Breast epithelium (tissue), 4 donors: Measurements from ENCODE around the gene UST. TPM values are rescaled to one million over a fixed set of nuclear protein-coding genes. Genes with fewer than 3 reads are reported as not detected.
"Not testable (repeated sequence)": the region's sequence is repeated elsewhere in the genome, so short reads cannot be mapped to it uniquely, and the experiment has no call there.

Source experiments
- DNase-seq, 2 donors: peaks; one replicate each; pipeline ENCODE4 v3.0.0-alpha.2; 2019; ENCODE audit warnings: low spot score in 2 of 2
- H3K27ac ChIP-seq, 2 donors: fragments of 200-600 bp; sonication (generic) in 1 of 2; one replicate each; pipeline ENCODE4 v1.5.1; 2016 to 2019; ENCODE audit warnings: mild to moderate bottlenecking in 1 of 2
- H3K27me3 ChIP-seq, 2 donors: fragments of 200-600 bp; sonication (generic) in 1 of 2; one replicate each; pipeline versions ENCODE4 v1.5.1 to v1.6.0; 2017 to 2019; ENCODE audit warnings: control low read depth in 1 of 2, mild to moderate bottlenecking in 1 of 2
- H3K36me3 ChIP-seq: fragments of 200-600 bp; one replicate; pipeline ENCODE4 v1.5.1; 2019
- H3K4me1 ChIP-seq, 2 donors: fragments of 200-600 bp; sonication (generic); one replicate each; pipeline ENCODE4 v1.5.1; 2016 to 2019; ENCODE audit warnings: control low read depth in 1 of 2
- H3K4me3 ChIP-seq, 3 donors: fragments of 200-600 bp; sonication (generic); 1 replicate in 2 of 3; 2 replicates in 1 of 3; pipeline ENCODE4 v1.5.1; 2016 to 2019; ENCODE audit warnings: mild to moderate bottlenecking in 3 of 3, moderate library complexity in 2 of 3
- H3K9me3 ChIP-seq, 2 donors: fragments of 200-600 bp; sonication (generic) in 1 of 2; one replicate each; pipeline ENCODE4 v1.5.1; 2016 to 2019; ENCODE audit warnings: control low read depth in 1 of 2
- CTCF ChIP-seq, 3 donors: fragments of 450-650 bp; IDR thresholded peaks; one replicate each; pipeline ENCODE4 v1.5.1; 2016 to 2017; ENCODE audit warnings: antibody characterized with exemption in 3 of 3, mild to moderate bottlenecking in 3 of 3, moderate library complexity in 3 of 3
- POLR2A ChIP-seq: fragments of 450-650 bp; IDR thresholded peaks from one replicate; pipeline ENCODE4 v1.6.1; 2016; ENCODE audit warnings: antibody characterized with exemption, mild to moderate bottlenecking, moderate library complexity
- POLR2AphosphoS5 ChIP-seq, 3 donors: sonication (generic); formaldehyde crosslinking; IDR thresholded peaks; one replicate each; pipeline ENCODE4 v1.6.1; 2017; ENCODE audit warnings: antibody characterized with exemption in 3 of 3
- intact Hi-C: fragments of 100-400 bp; cut with DNase I; formaldehyde crosslinking; loops from one replicate; pipeline ENCODE4 v1.15.1; 2023; ENCODE audit warnings: low total_unique reads
- total RNA-seq, 3 donors: library from RNA; depleted of rRNA; stranded (reverse); fragments of >200 nt; gene quantifications; one replicate each; pipeline ENCODE4 v1.1.0, GENCODE V29; 2016

Gene UST
- total RNA-seq, 3 donors from 2014 or later = 10.5 to 28.8 (median 13.2) TPM

- Histone ChIP-seq H3K4me1 (no peaks in the 10 kb centered on the region), H3K27ac (peak overlapping the region; percentile 74 to 83), H3K9me3 (no peaks in the 10 kb centered on the region), H3K4me3 (peak overlapping the region; percentile 62 to 89 (median 72)), H3K36me3 (no peaks in the 10 kb centered on the region), H3K27me3 (no peaks in the 10 kb centered on the region)
- no peak for TF ChIP-seq POLR2AphosphoS5 (IDR thresholded peaks at IDR 0.05)
- TF ChIP-seq POLR2A = no peak
- no peak for TF ChIP-seq CTCF (IDR thresholded peaks at IDR 0.05)
- intact Hi-C loops = no loop called here
- no peak for DNase-seq
Observed at GRCh38 chr6:148745926-148746325, 904 bp upstream of the UST start.

DNA sequence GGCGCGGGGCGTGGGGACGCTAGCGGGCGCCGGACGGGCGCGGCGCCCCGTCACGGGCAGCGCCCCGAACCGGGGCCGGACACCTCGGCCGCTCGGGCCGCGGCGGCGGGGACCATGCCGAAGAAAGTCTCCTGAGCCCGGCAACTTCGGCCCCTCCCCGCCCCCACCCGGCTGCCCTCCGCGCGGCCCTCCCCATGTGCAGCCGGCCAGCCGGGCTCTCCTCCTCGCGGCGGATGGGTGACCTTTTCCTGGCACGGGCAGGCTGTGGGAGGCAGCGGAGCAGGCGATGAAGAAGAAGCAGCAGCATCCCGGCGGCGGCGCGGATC, 278 bp downstream of the UST start:
- Histone ChIP-seq H3K36me3 (no peaks in the 10 kb centered on the region), H3K9me3 (no peaks in the 10 kb centered on the region), H3K27ac (peak overlapping the region; percentile 74 to 83), H3K4me1 (no peaks in the 10 kb centered on the region), H3K27me3 (no peaks in the 10 kb centered on the region), H3K4me3 (peak overlapping the region; percentile 62 to 89 (median 72))
- intact Hi-C loops = no loop called here
- peak; percentile 23 to 59 for DNase-seq
- TF ChIP-seq POLR2AphosphoS5 (IDR thresholded peaks at IDR 0.05) (no peak), CTCF (IDR thresholded peaks at IDR 0.05) (no peak), POLR2A (no peak)

DNA sequence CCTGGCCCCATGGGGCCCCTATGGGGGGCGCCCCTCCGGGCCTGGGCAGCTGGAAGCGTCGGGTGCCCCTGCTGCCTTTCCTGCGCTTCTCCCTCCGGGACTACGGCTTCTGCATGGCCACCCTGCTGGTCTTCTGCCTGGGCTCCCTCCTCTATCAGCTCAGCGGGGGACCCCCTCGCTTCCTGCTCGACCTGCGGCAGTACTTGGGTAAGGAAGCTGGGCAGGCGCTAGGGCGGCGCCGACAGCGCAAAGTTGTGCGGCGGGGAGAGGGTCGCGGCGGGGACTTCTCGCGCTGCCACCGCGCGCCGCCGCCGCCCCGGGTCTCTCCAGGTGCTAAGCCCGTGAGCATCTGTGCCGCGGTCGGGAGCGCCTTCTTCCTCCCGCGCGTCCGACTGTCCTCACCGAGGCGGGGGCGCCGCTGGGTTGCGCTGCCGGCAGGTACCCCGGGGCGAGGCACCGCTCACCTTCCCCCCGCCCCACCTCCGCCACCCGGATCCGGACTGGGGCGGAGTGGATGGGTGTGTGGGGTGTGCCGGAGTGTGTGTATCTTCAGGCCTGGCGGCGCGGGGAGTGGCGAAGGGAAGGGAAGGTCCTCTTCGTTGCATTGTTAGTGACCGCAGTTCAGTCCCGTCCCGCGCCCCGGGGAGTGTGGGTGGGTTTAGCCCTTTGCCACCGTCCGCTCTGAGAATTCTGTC, 788 bp downstream of the UST start:
- H3K36me3 ChIP-seq = no peaks in the 10 kb centered on the region
- intact Hi-C loops = no loop called here
- H3K9me3 ChIP-seq = no peaks in the 10 kb centered on the region
- H3K4me3 ChIP-seq = peak overlapping the region; percentile 62 to 89 (median 72)
- H3K27ac ChIP-seq = peak overlapping the region; percentile 74 to 83
- peak in 2 of 3 donors; percentile 9 to 14 for TF ChIP-seq POLR2AphosphoS5 (IDR thresholded peaks at IDR 0.05)
- TF ChIP-seq POLR2A = no peak
- no peaks in the 10 kb centered on the region for H3K27me3 ChIP-seq
- no peaks in the 10 kb centered on the region for H3K4me1 ChIP-seq
- DNase-seq = peak; percentile 36 to 53

- H3K27me3 ChIP-seq = no peaks in the 10 kb centered on the region
- DNase-seq = no peak
- no peak overlapping the region for H3K27ac ChIP-seq
- TF ChIP-seq POLR2AphosphoS5 (IDR thresholded peaks at IDR 0.05) (no peak), POLR2A (no peak)
- intact Hi-C loops = no loop called here
- H3K36me3 ChIP-seq = no peaks in the 10 kb centered on the region
- H3K9me3 ChIP-seq = no peaks in the 10 kb centered on the region
- H3K4me1 ChIP-seq = no peaks in the 10 kb centered on the region
- H3K4me3 ChIP-seq = no peak overlapping the region
Observed at GRCh38 chr6:148749674-148750073, 2.8 kb downstream of the UST start.

DNA sequence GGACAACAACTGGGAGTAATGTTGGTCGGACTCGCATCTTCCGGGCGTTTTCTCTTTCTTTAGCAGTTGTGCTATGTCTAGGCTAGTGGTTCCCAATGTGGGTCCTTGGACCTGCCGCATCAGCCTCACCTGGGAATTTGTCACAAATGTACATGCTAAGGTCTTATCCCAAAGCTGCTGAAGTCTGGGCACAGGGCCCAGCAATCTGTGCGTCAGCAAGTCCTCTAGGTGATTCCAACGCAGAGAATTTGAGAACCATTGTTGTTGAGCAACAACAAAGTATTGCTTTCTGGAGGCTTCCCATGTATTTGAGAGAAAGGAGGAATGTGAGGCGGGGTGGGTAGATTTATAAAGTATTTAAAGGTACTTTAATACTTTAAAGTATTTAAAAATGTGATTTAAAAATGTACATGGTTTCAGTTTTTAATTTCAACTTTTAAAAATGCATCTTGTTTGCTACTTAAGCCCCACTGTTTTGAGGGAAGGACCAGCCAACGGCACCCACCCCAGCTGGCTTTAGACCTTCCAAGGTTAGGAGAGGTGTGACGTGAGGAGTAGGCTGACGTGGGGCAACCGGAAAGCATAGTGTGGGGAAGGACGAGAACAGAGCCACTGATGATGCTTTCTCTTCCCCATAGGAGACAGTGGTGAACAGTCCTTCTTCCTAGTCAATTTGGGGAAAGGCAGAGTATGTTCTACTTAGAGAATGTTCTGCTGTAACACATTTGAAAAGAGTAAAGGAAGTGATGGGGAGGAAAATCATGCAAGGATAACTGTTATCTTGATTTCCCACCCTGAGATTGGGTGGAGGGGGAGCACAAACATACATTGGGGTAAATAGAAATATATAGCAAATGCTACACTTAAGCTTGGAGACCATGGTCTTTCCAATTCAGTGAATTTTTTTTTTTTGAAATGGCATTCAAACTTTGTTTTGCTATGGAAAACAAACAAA, 4.3 kb downstream of the UST start:
- TF ChIP-seq CTCF (IDR thresholded peaks at IDR 0.05) (no peak), POLR2A (no peak), POLR2AphosphoS5 (IDR thresholded peaks at IDR 0.05) (no peak)
- intact Hi-C loops = no loop called here
- DNase-seq = no peak
- Histone ChIP-seq H3K27me3 (no peaks in the 10 kb centered on the region), H3K36me3 (no peaks in the 10 kb centered on the region), H3K9me3 (no peaks in the 10 kb centered on the region), H3K4me3 (no peak overlapping the region), H3K4me1 (no peaks in the 10 kb centered on the region), H3K27ac (no peak overlapping the region)

- no peaks in the 10 kb centered on the region for H3K9me3 ChIP-seq
- no peak for DNase-seq
- no peak overlapping the region for H3K4me3 ChIP-seq
- TF ChIP-seq POLR2AphosphoS5 (IDR thresholded peaks at IDR 0.05) (no peak), CTCF (IDR thresholded peaks at IDR 0.05) (no peak), POLR2A (no peak)
- H3K36me3 ChIP-seq = no peaks in the 10 kb centered on the region
- no peaks in the 10 kb centered on the region for H3K27me3 ChIP-seq
- intact Hi-C loops = no loop called here
- no peaks in the 10 kb centered on the region for H3K4me1 ChIP-seq
- H3K27ac ChIP-seq = no peak overlapping the region
Observed at GRCh38 chr6:148751793-148752170, 5.0 kb downstream of the UST start.

DNA sequence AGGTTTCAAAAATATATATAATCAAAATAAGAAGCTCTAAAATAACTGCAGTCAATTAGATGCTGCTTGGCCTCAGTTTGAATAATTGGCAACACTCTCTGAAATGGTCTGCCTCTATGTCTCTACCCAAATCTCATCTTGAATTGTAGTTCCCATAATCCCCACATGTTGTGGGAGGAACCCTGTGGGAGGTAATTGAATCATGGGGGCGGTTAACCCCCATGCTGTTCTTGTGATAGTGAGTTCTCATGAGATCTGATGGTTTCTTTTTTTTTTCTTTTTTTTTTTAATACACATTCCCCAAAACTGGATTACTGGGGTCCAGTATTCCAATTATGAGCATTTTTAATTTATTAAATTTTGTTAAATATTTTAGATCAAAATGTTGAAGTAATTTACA, 8.5 kb downstream of the UST start:
- H3K27ac ChIP-seq, H3K4me1 ChIP-seq, DNase-seq, H3K4me3 ChIP-seq, intact Hi-C loops, H3K36me3 ChIP-seq, H3K9me3 ChIP-seq, H3K27me3 ChIP-seq: not testable (repeated sequence)
